ENCODE data around the gene PRG3. TPM values are rescaled to one million over a fixed set of nuclear protein-coding genes. Genes with fewer than 3 reads are reported as not detected.

The PRG3 gene
- total and polyA plus RNA-seq, 9 of the 15 experiments (the other 6 are each of a cell fraction or from before 2014, with no cell fraction given) = 0.18 to 0.55 (median 0.38) TPM; not detected in 6

GRCh38 chr11:57370941-57371340 is 10.0 kb downstream of the PRG3 start (continued):
- no peak for TF ChIP-seq RBM22 (IDR thresholded peaks at IDR 0.05; ENCODE audit: low read depth, low read length, poor library complexity, severe bottlenecking)
- no peak for TF ChIP-seq NR2F6 (CRISPR knock-in tag; IDR thresholded peaks at IDR 0.05)
- no peak for TF ChIP-seq TFE3 (CRISPR knock-in tag; IDR thresholded peaks at IDR 0.05)

- no TSS peak for BruUV-seq (replicated peaks)
- no peak for FAIRE-seq
- 46% methylated on average over 7 of the region's 7 CpGs for WGBS (ENCODE audit: insufficient coverage, low coverage, missing lambda C conversion rate)
- no peaks in the 10 kb centered on the region for H3K36me3 ChIP-seq (ENCODE audit: control insufficient read depth, insufficient read depth, low read length)
- no peaks in the 10 kb centered on the region for H3K79me2 ChIP-seq (ENCODE audit: control insufficient read depth, insufficient read depth, low read length)
- intact Hi-C loops (cut with micrococcal nuclease) = no loop called here
- H3K9me3 ChIP-seq (replicated peaks; ENCODE audit: control insufficient read depth, insufficient read depth, low read depth, low read length) = no peaks in the 10 kb centered on the region
- no peak overlapping the region for H3K27ac ChIP-seq (ENCODE audit: extremely low read depth, low read depth, low read length)
- ATAC-seq = no peak
- no peak overlapping the region for H3K4me2 ChIP-seq (ENCODE audit: insufficient read depth, low read length)
- in situ Hi-C loops (cut with MboI) = no loop called here
- no peak overlapping the region for H2AFZ ChIP-seq (ENCODE audit: low read depth, low read length)
- H4K20me1 ChIP-seq (replicated peaks; ENCODE audit: control insufficient read depth, insufficient read depth, low read length) = no peaks in the 10 kb centered on the region
- H3K4me3 ChIP-seq = no peak overlapping the region
- no peak for DNase-seq (ENCODE audit: extremely low read depth in 1 of 4, low spot score in 3 of 4)
- CTCF ChIA-PET (ENCODE audit: low intra/inter-chr PET ratio) = no interaction called here
- POLR2A ChIA-PET = interaction anchor here (0.6 to 1.3 kb wide), 5 partner anchors 9 to 314 kb away, joined by 3 to 4 read pairs (median 3); no protein-coding TSS in a partner anchor
- peaks cover 8 to 17% of the 10 kb centered on the region in 2 experiments; a peak in 4 of 5 replicates for H3K4me1 ChIP-seq (replicated peaks in 1 of 2; ENCODE audit: control insufficient read depth in 2 of 2, insufficient read depth in 2 of 2, low read length in 2 of 2)
- H3K9ac ChIP-seq (ENCODE audit: insufficient read depth in 1 of 2, low read depth in 2 of 2, low read length in 2 of 2) = no peak overlapping the region; a peak in 1 of 4 replicates
- no peaks in the 10 kb centered on the region for H3K27me3 ChIP-seq (ENCODE audit: control insufficient read depth in 2 of 2, insufficient read depth in 2 of 2, low read length in 2 of 2)
- no peaks in the 10 kb centered on the region for H3K9me1 ChIP-seq (ENCODE audit: control insufficient read depth, insufficient read depth, low read length)
- no peak for TF ChIP-seq MAFF (IDR thresholded peaks at IDR 0.05; ENCODE audit: low read length)
- TF ChIP-seq ELK1 (CRISPR knock-in tag; IDR thresholded peaks at IDR 0.05) = no peak
- TF ChIP-seq ZKSCAN3 (CRISPR knock-in tag; IDR thresholded peaks at IDR 0.05) = no peak
- TF ChIP-seq ZNF239 (CRISPR knock-in tag; IDR thresholded peaks at IDR 0.05) = no peak
- no peak for TF ChIP-seq COPS2 (conservative IDR thresholded peaks at IDR 0.05)
- no peak for TF ChIP-seq ZNF282 (CRISPR knock-in tag; IDR thresholded peaks at IDR 0.05)
- TF ChIP-seq XRCC5 (IDR thresholded peaks at IDR 0.05; ENCODE audit: low read depth, low read length) = no peak
- no peak for TF ChIP-seq ZNF217 (CRISPR knock-in tag; IDR thresholded peaks at IDR 0.05)
- no peak for TF ChIP-seq MCM7 (IDR thresholded peaks at IDR 0.05)
- no peak for TF ChIP-seq RBM15 (IDR thresholded peaks at IDR 0.05; ENCODE audit: insufficient read depth, low read length)
- no peak for TF ChIP-seq ESRRB (CRISPR knock-in tag; IDR thresholded peaks at IDR 0.05; ENCODE audit: borderline replicate concordance)
- no peak for TF ChIP-seq BRCA1 (IDR thresholded peaks at IDR 0.05)
- no peak for TF ChIP-seq BRCA1 (CRISPR knock-in tag; IDR thresholded peaks at IDR 0.05)
- no peak for TF ChIP-seq KHSRP (IDR thresholded peaks at IDR 0.05)
- TF ChIP-seq GTF3C2 (IDR thresholded peaks at IDR 0.05; ENCODE audit: borderline replicate concordance, extremely low read depth, insufficient read length) = no peak
These were observed 10.7 kb downstream of the PRG3 start for GRCh38 chr11:57370251-57370650.

Data from K562 (cell line).